H1 (cell line): Measurements from ENCODE around the gene MICU2. TPM values are rescaled to one million over a fixed set of nuclear protein-coding genes. Genes with fewer than 3 reads are reported as not detected.

Experiments
- CTCF ChIA-PET: fragments of 300-600 bp; sonication (Branson Sonifier 250); formaldehyde crosslinking; loops from one replicate; lab custom pipeline; 2021; ENCODE audit not compliant: partially characterized antibody; lab: Charles Lee
- POLR2A ChIA-PET: fragments of 300-600 bp; sonication (Branson Sonifier 250); formaldehyde crosslinking; loops from one replicate; lab custom pipeline; 2021; ENCODE audit warnings: inconsistent platforms; ENCODE audit not compliant: partially characterized antibody; lab: Charles Lee
- DNase-seq, 2 experiments: peaks; one replicate each; pipeline versions ENCODE4 v3.0.0 to v3.0.0-alpha.2; 2010 to 2022; ENCODE audit warnings: low spot score in 2 of 2, low read depth in 1 of 2, mixed read lengths in 1 of 2
- FAIRE-seq: peaks from 2 replicates; lab custom pipeline; 2011; peaks lifted over from hg19 to GRCh38; lab: Jason Lieb, UNC
- H2AFZ ChIP-seq: 2 replicates; pipeline ENCODE4 v1.8.1; 2012; ENCODE audit warnings: low read length, inconsistent platforms
- H2AK5ac ChIP-seq: 2 replicates; pipeline ENCODE4 v1.6.1; 2013; ENCODE audit warnings: low read depth, low read length
- H2BK120ac ChIP-seq: replicated peaks from 2 replicates; pipeline ENCODE3; 2013; ENCODE audit warnings: low read depth, low read length, inconsistent platforms
- H2BK12ac ChIP-seq: 2 replicates; pipeline ENCODE4 v1.6.1; 2013; ENCODE audit warnings: low read depth, low read length
- H2BK15ac ChIP-seq: 2 replicates; pipeline ENCODE4 v1.6.1; 2013; ENCODE audit warnings: low read length
- H2BK20ac ChIP-seq: 2 replicates; pipeline ENCODE4 v1.6.1; 2013; ENCODE audit warnings: low read length
- H2BK5ac ChIP-seq: 2 replicates; pipeline ENCODE4 v1.6.1; 2013; ENCODE audit warnings: low read depth, low read length
- H3K14ac ChIP-seq: 2 replicates; pipeline ENCODE4 v1.6.1; 2013; ENCODE audit warnings: inconsistent platforms; ENCODE audit not compliant: insufficient read length
- H3K18ac ChIP-seq: 2 replicates; pipeline ENCODE4 v1.6.1; 2013; ENCODE audit warnings: low read length; ENCODE audit errors: extremely low read depth
- H3K23ac ChIP-seq: 2 replicates; pipeline ENCODE4 v1.6.1; 2013; ENCODE audit warnings: inconsistent platforms; ENCODE audit not compliant: insufficient read length
- H3K23me2 ChIP-seq: 2 replicates; pipeline ENCODE4 v1.6.1; 2013; ENCODE audit warnings: low read depth, low read length
- H3K27ac ChIP-seq: 2 replicates; pipeline ENCODE4 v1.6.1; 2011; ENCODE audit warnings: low read depth, low read length, inconsistent platforms
- H3K27me3 ChIP-seq, 4 experiments: replicated peaks in 1 of 4; 1 replicate in 1 of 4; 2 replicates in 3 of 4; pipeline versions ENCODE4 v1.6.1 to v1.8.1; 2011 to 2013; ENCODE audit warnings: low read length in 3 of 4, mild to moderate bottlenecking in 3 of 4, inconsistent platforms in 2 of 4, mixed read lengths in 2 of 4, moderate library complexity in 1 of 4; ENCODE audit not compliant: control insufficient read depth in 3 of 4, insufficient read depth in 3 of 4; ENCODE audit errors: extremely low read depth in 1 of 4
- H3K36me3 ChIP-seq, 4 experiments: 2 replicates each; pipeline versions ENCODE4 v1.6.1 to v1.8.1; 2011 to 2013; ENCODE audit warnings: mild to moderate bottlenecking in 4 of 4, low read length in 3 of 4, moderate library complexity in 2 of 4, control low read depth in 1 of 4, inconsistent platforms in 1 of 4; ENCODE audit not compliant: insufficient read depth in 4 of 4, control insufficient read depth in 2 of 4
- H3K4ac ChIP-seq: replicated peaks from 2 replicates; pipeline ENCODE3; 2013; ENCODE audit warnings: low read length, low read depth, mixed read lengths, inconsistent platforms; ENCODE audit not compliant: insufficient read length
- H3K4me1 ChIP-seq, 4 experiments: replicated peaks in 1 of 4; 1 replicate in 1 of 4; 2 replicates in 3 of 4; pipeline versions ENCODE4 v1.6.1 to v1.8.1; 2011 to 2013; ENCODE audit warnings: low read length in 3 of 4, inconsistent platforms in 2 of 4, mixed read lengths in 1 of 4; ENCODE audit not compliant: insufficient read depth in 4 of 4, control insufficient read depth in 3 of 4
- H3K4me2 ChIP-seq, 2 experiments: 2 replicates each; pipeline versions ENCODE4 v1.6.1 to v1.8.1; 2011 to 2013; ENCODE audit warnings: low read depth in 2 of 2, low read length in 2 of 2, control low read depth in 1 of 2, inconsistent platforms in 1 of 2, mild to moderate bottlenecking in 1 of 2; ENCODE audit not compliant: insufficient read depth in 1 of 2
- H3K4me3 ChIP-seq, 4 experiments: fragments of 200-600, 300-600 bp in 1 of 4; sonication (generic), shearing (Covaris generic), sonication (Bioruptor Twin) in 1 of 4; 2 replicates each; pipeline versions ENCODE4 v1.5.1 to v1.8.1; 2011 to 2016; ENCODE audit warnings: low read length in 4 of 4, low read depth in 3 of 4, control low read depth in 2 of 4, inconsistent platforms in 2 of 4, mild to moderate bottlenecking in 2 of 4, mixed read lengths in 1 of 4, moderate library complexity in 1 of 4; ENCODE audit not compliant: insufficient read depth in 2 of 4; ENCODE audit errors: extremely low read depth in 1 of 4
- H3K56ac ChIP-seq: replicated peaks from 2 replicates; pipeline ENCODE3; 2013; ENCODE audit warnings: low read depth, mild to moderate bottlenecking, mixed read lengths, low read length, inconsistent platforms; ENCODE audit not compliant: insufficient read length
- H3K79me1 ChIP-seq: 2 replicates; pipeline ENCODE4 v1.6.1; 2013; ENCODE audit warnings: low read depth, low read length, control low read depth
- H3K79me2 ChIP-seq, 2 experiments: 2 replicates each; pipeline versions ENCODE4 v1.6.1 to v1.8.1; 2012 to 2013; ENCODE audit warnings: low read length in 2 of 2, mild to moderate bottlenecking in 2 of 2, inconsistent platforms in 1 of 2; ENCODE audit not compliant: insufficient read depth in 2 of 2, control insufficient read depth in 1 of 2
- H3K9ac ChIP-seq, 4 experiments: replicated peaks in 1 of 4; 1 replicate in 1 of 4; 2 replicates in 3 of 4; pipeline versions ENCODE4 v1.6.1 to v1.8.1; 2011 to 2013; ENCODE audit warnings: low read depth in 3 of 4, low read length in 3 of 4, control low read depth in 2 of 4, mild to moderate bottlenecking in 2 of 4, moderate library complexity in 2 of 4, inconsistent platforms in 1 of 4; ENCODE audit errors: extremely low read depth in 1 of 4
- H3K9me3 ChIP-seq, 2 experiments: 2 replicates each; pipeline versions ENCODE4 v1.6.1 to v1.8.1; 2012 to 2013; ENCODE audit warnings: mild to moderate bottlenecking in 2 of 2, moderate library complexity in 2 of 2, control low read depth in 1 of 2, inconsistent platforms in 1 of 2, low read depth in 1 of 2, low read length in 1 of 2, mixed read lengths in 1 of 2; ENCODE audit not compliant: insufficient read depth in 2 of 2
- H4K20me1 ChIP-seq, 2 experiments: replicated peaks in 1 of 2; 2 replicates each; pipeline versions ENCODE3 to v1.8.1; 2011 to 2013; ENCODE audit warnings: inconsistent platforms in 2 of 2, low read length in 2 of 2, mild to moderate bottlenecking in 1 of 2; ENCODE audit not compliant: insufficient read depth in 2 of 2, control insufficient read depth in 1 of 2
- H4K5ac ChIP-seq: 2 replicates; pipeline ENCODE4 v1.6.1; 2013; ENCODE audit warnings: low read length, low read depth, mixed read lengths, inconsistent platforms; ENCODE audit not compliant: insufficient read length
- H4K8ac ChIP-seq: 2 replicates; pipeline ENCODE4 v1.8.0; 2013; ENCODE audit warnings: mild to moderate bottlenecking, moderate library complexity, low read length, inconsistent platforms; ENCODE audit not compliant: insufficient read depth; ENCODE audit errors: extremely low read depth
- H4K91ac ChIP-seq: replicated peaks from 2 replicates; pipeline ENCODE3; 2013; ENCODE audit warnings: low read length, mixed read lengths, inconsistent platforms; ENCODE audit not compliant: insufficient read length
- ATF2 ChIP-seq: IDR thresholded peaks from 2 replicates; pipeline ENCODE4 v1.6.1; 2012; ENCODE audit warnings: low read length, inconsistent platforms
- ATF3 ChIP-seq: IDR thresholded peaks from 2 replicates; pipeline ENCODE4 v1.6.1; 2011; ENCODE audit warnings: low read depth, mild to moderate bottlenecking, low read length; ENCODE audit not compliant: insufficient read depth
- BRCA1 ChIP-seq: IDR thresholded peaks from 2 replicates; pipeline ENCODE4 v1.6.1; 2012; ENCODE audit warnings: low read depth, low read length, improper control_type of control experiment
- CREB1 ChIP-seq: IDR thresholded peaks from 2 replicates; pipeline ENCODE4 v1.6.1; 2012; ENCODE audit warnings: inconsistent platforms
- CTBP2 ChIP-seq: IDR thresholded peaks from 2 replicates; pipeline ENCODE4 v1.7.0; 2011; ENCODE audit warnings: borderline replicate concordance, mild to moderate bottlenecking, moderate library complexity, mixed read lengths, low read length; ENCODE audit not compliant: insufficient read depth, insufficient read length
- NRF1 ChIP-seq: IDR thresholded peaks from 2 replicates; pipeline ENCODE4 v1.6.1; 2011; ENCODE audit warnings: mild to moderate bottlenecking, low read depth, low read length, improper control_type of control experiment
- RAD21 ChIP-seq, 2 experiments: IDR thresholded peaks in 1 of 2; conservative IDR thresholded peaks in 1 of 2; 2 replicates each; pipeline ENCODE4 v1.6.1; 2011; ENCODE audit warnings: low read depth in 2 of 2, low read length in 2 of 2, improper control_type of control experiment in 1 of 2, inconsistent platforms in 1 of 2, mild to moderate bottlenecking in 1 of 2, moderate library complexity in 1 of 2
- TEAD4 ChIP-seq: IDR thresholded peaks from 2 replicates; pipeline ENCODE4 v1.6.1; 2012; ENCODE audit warnings: low read depth, low read length, inconsistent platforms, mixed read lengths
- ZNF274 ChIP-seq: IDR thresholded peaks from 2 replicates; pipeline ENCODE4 v1.7.0; 2012; ENCODE audit warnings: low read length, borderline replicate concordance; ENCODE audit errors: extremely low read depth
- WGBS, 2 experiments: shearing (Covaris generic) in 1 of 2; methylation state at CpG; one replicate each; pipeline versions ENCODE4 v1.1.6 to v1.1.7; 2013 to 2015; ENCODE audit warnings: low lambda C conversion rate in 2 of 2, mixed read lengths in 2 of 2, inconsistent platforms in 1 of 2, low coverage in 1 of 2, missing lambda C conversion rate in 1 of 2; ENCODE audit not compliant: insufficient replicate concordance in 2 of 2, insufficient coverage in 1 of 2, insufficient read length in 1 of 2; ENCODE audit errors: extremely low coverage in 1 of 2, missing lambda C conversion rate in 1 of 2; 5-methylcytosine and 5-hydroxymethylcytosine counted together
- polyA plus RNA-seq, 7 experiments: library from polyadenylated mRNA; depleted of rRNA in 3 of 7; stranded (reverse) in 5 of 7; unstranded in 2 of 7; fragments of >200 nt in 5 of 7; fragments of 200-250 nt in 2 of 7; gene quantifications; 1 replicate in 5 of 7; 2 replicates in 1 of 7; 4 replicates in 1 of 7; pipeline versions ENCODE4 v1.2.1 to v1.2.3, GENCODE V29; 2011 to 2013; ENCODE audit warnings: missing spikeins in 2 of 7, mixed read lengths in 2 of 7
- total RNA-seq: library from RNA; stranded (reverse); fragmentation: NEBNext Ultra II Directional; extraction: Animal tissue kit (Norgen Biotek cat#: 25700); gene quantifications from 2 replicates; pipeline ENCODE4 v1.2.1, GENCODE V29; 2021

MICU2 gene
- total and polyA plus RNA-seq, 2 of the 8 experiments (the other 6 are each of a cell fraction or from before 2014, with no cell fraction given) = 34.6 to 36.5 TPM

GRCh38 chr13:21594715-21595545 is 9.0 kb downstream of the MICU2 start:
- POLR2A ChIA-PET = interaction anchor here (0.6 to 1.8 kb wide), 3 partner anchors 9 to 26 kb away, joined by 3 to 4 read pairs (median 3); partner anchors contain the start of gene MICU2
- H3K9ac ChIP-seq = no peak overlapping the region
- H3K4me2 ChIP-seq = peak overlapping the region in 1 of 2 experiments; percentile 26; a peak in 1 of 4 replicates

More at GRCh38 chr13:21594715-21595545, 9.0 kb downstream of the MICU2 start:
- Histone ChIP-seq H3K79me1 (peaks cover 5% of the 10 kb centered on the region; the same call in 1 of the 2 replicates), H3K23me2 (no peaks in the 10 kb centered on the region), H3K18ac (no peak overlapping the region), H3K23ac (no peak overlapping the region), H2BK5ac (no peak overlapping the region), H3K9me3 (no peaks in the 10 kb centered on the region), H4K91ac (no peak overlapping the region), H2AFZ (no peak overlapping the region)
- no peak for DNase-seq
- no peak for TF ChIP-seq BRCA1
- TF ChIP-seq ATF3 = no peak
- TF ChIP-seq CREB1 = no peak
- TF ChIP-seq TEAD4 = no peak
- no peak for TF ChIP-seq ZNF274
- no peak for TF ChIP-seq RAD21 (IDR thresholded peaks at IDR 0.05 in 1 of 2, conservative IDR thresholded peaks at IDR 0.05 in 1 of 2; ENCODE audit: low read depth in 2 of 2, low read length in 2 of 2)
- TF ChIP-seq NRF1 = no peak
- TF ChIP-seq ATF2 = no peak
- TF ChIP-seq CTBP2 = no peak
- TF ChIP-seq, all 59 proteins: peak for 0
- Histone ChIP-seq H3K36me3 (no peaks in the 10 kb centered on the region), H2BK15ac (no peak overlapping the region), H2BK12ac (no peak overlapping the region), H3K4ac (no peak overlapping the region), H3K14ac (no peak overlapping the region), H2BK20ac (no peak overlapping the region), H3K56ac (no peak overlapping the region), H4K20me1 (peaks cover 0 to 5% of the 10 kb centered on the region in 2 experiments), H3K4me3 (no peak overlapping the region), H3K79me2 (peaks cover 0 to 89% of the 10 kb centered on the region in 2 experiments; a peak in 2 of 4 replicates), H2BK120ac (no peak overlapping the region), H3K27ac (no peak overlapping the region), H3K27me3 (no peaks in the 10 kb centered on the region), H4K8ac (no peak overlapping the region), H2AK5ac (no peak overlapping the region), H4K5ac (no peak overlapping the region), H3K4me1 (peaks cover 0 to 4% (median 2%) of the 10 kb centered on the region in 4 experiments; a peak in 3 of 7 replicates)
- 78% methylated on average over 3 of the region's 3 CpGs; no CpG with 5 or more reads in 1 of the 2 experiments for WGBS, 2 experiments
- FAIRE-seq = no peak
- CTCF ChIA-PET = interaction anchor here (0.8 kb wide), 1 partner anchor 13 kb away, joined by 3 read pairs; no protein-coding TSS in a partner anchor
